ENCODE results near the gene PLPPR1.
"Not testable (repeated sequence)": the region's sequence is repeated elsewhere in the genome, so short reads cannot be mapped to it uniquely, and the experiment has no call there.

The PLPPR1 gene

DNA sequence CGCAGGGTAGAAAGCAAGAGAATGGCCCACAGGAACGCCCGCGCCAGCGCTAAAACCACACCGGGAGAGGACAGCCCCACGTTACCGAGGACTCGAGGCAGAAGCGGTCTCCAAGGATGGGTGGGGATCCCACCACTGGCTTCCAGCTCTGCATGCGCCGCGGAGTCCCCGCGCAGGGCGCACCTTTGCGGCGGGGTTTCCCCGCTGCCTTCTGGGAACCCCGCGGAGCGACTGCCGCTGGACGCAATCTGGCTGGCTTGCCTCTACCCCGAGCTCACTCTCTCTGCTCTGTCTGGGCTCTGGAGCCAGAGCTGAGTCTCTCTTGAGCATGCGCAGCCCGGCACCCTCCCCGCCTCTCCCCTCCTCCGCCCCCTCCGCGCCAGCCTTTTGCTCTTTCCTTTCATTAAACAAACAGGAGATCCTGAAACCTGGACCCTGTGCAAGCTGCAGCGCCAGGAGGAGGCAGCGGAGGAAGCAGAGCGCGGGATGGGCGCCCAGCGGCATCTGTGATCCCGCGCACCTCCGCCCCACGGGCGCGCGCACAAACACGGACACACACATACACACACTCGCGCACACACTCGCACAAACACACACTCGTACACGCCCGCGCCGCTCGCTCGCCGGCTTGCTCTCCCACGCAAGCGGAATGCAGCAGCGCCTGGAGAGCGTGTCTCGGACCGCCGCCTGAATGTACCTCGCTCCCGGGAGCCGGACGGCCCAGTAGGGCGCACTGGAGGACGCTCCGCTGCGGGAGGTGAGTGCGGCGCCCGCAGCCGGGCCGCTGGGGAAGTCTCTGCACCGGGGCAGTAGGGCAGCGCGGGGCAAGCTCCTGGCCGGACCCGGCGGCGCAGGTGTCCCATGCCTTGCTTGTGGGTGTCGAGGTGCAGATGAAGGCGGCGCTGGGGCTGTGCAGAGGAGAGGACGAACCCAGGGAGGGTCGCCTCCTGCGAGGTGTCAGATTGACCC is at the start of gene PLPPR1:
Gene PLPPR1 (plus strand): TSS at position 382 of the 969 bp plus-strand sequence.
- DNase-seq = peak; percentile 78

DNA sequence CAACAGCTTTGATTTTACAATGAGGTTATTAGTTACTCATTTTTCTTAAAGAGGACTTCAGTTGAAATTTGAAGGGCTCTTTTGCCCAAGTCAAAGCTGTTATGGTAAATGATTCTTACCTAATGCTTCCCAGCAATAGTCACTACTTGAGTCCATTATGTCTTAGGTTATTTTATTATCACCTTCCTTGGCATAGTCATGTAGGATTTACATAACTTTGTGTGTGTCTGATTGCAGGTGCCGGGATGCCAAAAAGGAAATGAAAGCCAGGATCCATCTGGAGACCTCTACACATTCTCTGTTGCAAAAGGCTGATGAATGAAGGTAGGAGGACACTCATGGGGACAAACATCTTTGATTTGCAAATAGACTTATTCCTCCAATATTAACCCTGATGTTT is 38.8 kb upstream of the PLPPR1 start:
- DNase-seq = no peak

DNA sequence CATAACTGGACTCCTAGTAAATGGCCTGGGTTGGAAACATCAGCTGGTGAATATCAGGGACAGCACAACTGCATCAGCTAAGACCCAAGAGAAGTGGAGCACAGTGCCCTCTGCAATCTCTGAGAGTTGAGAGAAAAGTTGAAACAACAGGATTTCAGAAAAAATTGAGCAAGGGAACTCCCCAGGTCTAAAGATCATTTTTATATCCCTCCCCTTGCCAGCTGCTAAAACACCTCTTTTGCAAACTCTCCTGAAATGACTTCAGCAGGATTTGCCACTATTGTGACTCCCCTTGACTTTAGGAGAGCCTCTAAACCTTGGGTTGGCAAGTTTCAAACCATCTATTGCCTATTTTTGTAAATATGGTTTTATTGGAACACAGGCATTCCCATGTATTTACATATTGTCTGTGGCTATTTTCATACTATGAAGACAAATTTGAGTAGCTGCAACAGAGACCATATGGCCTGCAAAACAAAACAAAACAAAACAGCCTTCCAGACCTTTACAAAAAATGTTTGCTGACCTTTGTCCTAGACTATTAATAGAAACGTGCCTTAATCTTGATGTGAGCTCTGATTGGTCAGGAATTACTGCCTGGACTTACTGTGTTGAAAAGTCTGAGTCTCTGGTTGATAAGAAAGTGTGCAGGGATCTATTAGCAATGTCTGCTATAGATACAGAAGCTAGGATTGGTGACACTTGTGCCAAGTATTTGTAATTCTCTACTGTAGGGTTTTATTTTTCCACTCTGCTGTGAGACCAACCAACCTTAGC is 37.7 kb upstream of the PLPPR1 start:
- DNase-seq = no peak

DNA sequence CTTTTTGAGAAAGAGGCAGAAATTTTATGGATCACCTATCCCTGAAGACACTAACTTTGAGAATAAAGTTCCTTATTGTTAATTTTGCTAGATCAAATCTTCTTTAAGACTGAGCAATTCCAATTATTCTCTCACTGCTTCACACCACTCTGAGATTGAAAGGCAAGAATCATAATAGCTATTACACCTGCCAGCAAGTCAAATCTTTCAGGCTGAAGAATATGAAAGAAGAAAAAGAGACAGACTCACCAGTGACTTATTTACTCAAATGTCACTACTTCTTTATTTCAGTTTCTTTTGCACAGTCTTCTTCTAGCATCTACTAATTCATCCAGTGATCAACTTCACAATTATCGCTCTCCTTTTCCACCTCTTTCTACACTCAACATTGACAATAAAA is 35.9 kb upstream of the PLPPR1 start:
- no peak for DNase-seq

DNA sequence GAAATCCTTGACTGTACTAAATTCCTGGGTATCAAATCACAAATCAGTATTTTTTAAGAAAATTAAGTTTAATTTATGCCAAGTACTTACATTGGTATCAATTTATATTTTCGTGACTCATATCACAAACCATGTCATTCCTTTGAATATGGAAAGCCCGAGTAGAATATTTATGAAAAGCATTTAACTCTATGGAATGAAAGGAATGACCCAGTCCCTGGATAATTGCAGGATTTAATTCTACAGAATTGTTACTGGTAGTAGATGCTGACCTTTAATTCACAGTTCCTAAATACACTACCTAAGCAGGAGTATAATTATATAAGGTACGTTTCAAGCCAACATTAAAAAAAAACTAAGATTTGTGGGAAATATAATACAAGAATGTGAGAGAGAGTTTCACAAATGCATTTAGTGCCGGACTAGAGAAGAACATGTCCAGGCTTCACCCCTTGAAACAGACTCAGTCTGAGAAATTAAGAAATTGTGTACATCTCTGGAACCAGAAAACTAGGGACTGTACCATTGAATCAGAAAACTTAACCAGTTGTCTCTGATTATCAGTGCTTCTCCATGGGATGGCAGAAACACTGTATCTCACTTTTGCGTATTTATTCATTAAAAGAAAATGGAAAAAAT is 28.5 kb upstream of the PLPPR1 start:
- DNase-seq = no peak

DNA sequence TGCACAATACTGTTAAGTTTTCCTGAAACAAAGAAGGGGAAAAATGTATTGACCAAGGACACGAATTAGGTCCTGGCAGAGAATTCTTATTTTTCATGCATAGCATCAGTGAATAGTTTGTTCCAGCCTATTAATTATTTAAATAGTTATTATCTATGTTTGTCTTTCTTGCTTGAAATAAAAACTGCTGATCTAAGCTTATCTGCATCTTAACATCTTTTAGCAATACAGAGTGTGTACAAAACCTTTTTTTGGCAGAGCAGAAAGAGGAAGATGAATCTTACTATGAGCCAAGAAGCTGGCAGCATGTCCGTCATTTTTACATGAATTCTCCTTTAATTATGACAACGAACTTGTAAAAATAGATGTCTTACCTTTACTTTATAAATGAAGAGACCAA is 23.3 kb upstream of the PLPPR1 start:
- no peak for DNase-seq

DNA sequence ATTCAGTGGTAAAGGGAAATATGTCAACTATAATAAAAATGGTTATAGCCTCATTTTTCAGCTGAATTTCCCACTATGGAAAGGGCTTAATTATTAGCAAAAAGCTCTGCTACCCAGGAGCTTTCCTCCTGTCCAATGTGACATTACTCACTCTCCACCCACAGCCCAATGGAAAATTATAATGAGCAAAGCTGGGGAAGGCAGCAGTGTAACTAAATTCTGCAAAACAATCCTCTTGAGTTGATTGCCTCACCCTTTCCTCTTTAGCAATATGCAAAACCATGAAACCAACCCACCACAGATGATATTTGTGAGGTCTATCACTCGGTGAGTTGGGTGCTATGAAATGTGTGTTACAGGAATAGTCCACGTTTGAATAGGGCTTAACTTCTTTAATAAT is 14.0 kb upstream of the PLPPR1 start:
- no peak for DNase-seq

DNA sequence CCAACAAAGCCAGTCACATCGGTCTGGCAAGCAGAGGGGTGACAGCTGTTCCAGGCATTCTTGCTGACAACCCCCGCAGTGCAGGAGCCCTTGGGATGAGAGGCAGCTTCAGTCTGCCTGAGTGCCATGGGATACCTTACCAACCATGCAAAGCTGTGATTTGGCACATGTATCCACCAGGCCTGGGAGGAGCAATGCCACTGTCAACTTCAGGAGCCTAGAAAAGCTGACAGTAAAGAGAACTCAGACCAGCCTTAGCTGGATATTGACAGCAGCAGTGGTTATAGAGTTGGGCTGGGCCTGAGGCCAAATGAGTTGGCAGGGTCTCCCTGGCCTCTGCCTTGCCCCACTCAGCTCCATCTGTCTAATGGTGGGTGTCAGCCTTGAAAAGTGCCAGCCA is 10.1 kb upstream of the PLPPR1 start:
- peak; percentile 88 for DNase-seq

DNA sequence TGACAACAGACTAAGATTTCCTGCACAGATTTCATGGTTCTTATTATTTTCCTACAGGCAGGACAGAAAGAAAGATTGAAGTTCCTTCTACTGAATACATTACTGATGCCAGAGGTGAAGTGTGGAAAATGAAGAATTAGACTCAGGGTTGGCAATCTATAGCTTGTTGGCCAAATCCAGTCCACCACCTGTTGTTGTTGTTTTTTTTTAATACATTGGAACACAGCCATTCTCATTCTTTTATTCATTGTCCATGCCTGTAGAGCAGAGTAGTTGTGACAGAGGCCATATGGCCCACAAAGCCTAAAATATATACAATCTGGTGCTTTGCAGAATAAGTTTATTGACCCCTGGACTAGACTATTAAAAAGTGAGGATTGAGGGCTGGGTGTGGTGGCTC is 5.8 kb upstream of the PLPPR1 start:
- peak; percentile 64 for DNase-seq

DNA sequence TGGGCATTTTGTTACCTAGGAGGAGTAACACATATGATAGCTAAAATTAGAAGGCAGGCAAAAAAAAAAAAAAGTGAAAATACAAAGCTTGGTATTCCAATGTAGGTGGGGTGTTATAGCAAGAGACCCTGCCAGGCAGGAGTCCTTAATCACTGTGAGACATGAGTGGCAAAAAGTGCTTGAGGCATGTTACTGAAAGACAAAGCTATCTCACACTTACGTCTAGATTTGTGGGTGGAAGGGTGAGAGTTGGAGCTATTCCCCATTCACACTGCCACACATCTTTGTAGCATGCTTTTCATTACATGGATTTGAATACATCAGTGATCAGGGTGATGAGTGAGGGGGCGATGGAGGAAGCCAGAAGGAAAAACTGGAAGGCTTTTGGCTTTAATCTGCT is 2.6 kb upstream of the PLPPR1 start:
- DNase-seq = no peak

DNA sequence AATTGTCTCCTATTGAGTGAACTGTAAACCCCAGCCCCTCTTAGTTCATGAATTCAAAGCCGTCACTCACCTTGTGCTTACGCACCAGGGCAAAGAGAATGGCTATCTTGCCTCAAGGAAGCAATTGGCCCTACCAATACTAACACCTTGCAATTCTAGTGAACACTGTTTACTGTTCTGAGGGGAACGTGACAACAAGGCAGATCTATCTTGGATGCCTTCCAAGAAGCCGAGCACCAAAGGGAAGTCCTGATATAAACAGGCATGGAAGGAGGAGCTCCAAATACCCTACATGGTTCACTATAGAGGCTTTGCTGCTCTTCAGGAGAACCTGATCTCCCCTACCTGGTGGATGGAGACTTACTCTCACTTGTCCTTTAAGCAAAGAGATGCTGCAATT is 1.7 kb upstream of the PLPPR1 start:
- DNase-seq = peak; percentile 58

DNA sequence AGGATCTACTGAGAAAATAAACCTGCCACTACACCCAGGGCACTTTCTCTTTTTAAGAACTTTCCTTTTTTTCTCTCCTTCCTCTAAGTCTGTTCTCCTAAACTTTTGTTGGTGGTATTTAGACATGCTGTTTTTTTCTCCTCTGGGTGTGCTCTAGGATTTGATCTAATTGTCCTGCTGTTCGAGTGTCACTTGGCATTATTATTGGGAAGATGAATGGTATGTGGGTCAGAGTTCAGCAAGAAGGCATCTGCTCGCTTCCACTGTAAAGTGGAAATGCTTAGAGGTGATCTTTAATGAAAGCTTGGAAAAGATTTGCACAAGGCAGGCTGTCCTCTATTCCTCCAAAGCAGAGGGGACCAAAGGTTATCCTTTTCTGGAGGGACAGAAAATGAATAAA is 1.3 kb upstream of the PLPPR1 start:
- DNase-seq = no peak

DNA sequence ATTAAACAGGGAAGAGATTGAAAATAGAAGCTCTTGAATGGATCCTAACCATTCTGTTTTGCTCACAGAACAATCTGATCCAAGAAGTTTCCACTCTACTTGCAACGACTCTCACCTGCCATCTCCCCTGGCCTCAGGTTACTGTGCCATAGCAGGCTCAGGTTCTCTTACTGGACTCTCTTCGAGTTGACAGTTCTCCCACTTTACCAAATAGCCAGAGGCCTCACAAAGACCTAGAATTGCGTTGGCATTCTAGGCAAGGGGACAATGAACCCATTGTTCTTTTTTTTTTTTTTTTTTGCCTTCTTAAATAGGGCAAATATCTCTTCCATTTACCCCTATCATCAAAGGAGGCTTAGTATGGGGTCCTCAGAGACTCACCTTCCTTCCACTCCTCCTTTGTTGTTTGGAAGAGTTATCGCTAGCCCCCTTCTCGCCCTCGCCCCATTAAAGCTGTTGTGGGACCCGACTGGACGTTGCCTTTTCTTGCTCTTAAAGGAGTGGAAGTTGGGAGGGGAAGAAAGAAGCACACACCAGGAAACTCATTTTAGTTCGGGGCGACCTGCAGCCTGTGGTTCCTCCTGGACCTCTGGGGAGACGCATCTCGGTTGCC is 688 bp upstream of the PLPPR1 start:
- no peak for DNase-seq

DNA sequence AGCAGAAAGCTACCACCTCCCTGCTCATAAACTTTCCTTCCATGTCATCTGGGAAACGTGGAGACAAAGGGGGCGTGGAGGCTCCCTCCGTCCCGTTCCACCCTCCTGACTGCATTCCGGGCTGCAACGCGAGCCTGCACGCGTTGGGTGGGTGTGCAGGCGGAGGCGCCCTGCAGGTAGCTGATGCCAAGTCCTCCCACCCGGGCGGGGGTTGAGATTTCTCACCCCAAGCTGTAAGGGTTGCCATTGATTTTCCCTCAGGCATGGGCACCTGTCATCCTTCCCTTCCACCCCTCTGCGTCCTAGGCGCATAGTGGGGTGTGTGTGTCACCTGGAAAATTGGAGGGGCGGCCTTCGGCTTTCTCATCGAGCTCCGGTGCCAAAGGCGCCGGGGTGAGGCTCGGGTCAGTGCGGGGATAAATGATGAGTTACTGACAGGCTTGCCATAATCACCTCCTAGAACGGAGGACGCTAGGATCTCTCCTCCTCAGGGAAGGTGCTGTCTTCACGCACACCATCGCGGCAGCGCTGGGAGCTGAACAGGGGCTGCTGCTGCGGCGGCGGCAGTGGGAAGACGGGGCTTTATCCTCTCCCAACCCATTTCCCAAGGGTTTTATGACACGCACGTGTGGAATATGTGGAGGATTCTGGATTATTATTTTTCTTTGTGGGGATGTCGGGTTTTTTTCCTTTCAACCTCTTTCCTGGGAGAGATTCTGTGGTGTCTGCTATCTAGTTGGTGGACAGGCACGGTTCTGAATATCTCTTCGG is 973 bp downstream of the PLPPR1 start:
- DNase-seq = no peak

DNA sequence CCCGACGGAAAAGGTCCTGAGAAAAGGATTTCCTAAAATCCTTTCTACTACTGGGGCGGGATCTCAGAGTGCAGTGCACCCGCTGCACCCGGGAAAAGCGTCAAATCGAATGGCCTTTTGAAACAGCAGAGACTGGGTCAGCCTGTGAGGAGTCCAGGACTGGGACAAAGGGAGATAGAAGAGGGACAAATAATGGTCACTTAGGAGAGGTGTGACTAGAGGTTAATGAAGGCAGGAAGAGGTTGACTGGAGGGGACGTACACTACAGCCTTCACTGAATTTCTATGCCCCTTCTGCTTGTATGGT is 1.5 kb downstream of the PLPPR1 start:
- DNase-seq = no peak

DNA sequence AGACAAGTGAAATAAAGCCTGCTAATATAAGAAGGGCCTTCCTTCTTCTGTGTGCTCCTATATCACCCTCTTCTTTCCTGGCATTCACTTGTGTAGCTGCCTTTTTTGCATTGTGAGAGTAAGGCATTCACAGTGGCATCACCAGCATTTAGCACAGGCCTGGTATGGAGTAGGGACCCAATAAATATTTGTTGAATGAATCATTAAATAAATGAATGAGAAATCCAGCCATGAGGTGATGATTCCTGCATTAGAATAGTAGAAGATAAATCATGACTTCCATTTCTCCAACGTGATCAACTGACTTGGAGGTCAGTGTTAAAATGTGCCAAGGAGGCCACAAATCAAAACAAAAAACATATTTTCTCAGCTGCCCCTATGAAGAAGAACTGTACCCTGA is 3.9 kb downstream of the PLPPR1 start:
- no peak for DNase-seq

DNA sequence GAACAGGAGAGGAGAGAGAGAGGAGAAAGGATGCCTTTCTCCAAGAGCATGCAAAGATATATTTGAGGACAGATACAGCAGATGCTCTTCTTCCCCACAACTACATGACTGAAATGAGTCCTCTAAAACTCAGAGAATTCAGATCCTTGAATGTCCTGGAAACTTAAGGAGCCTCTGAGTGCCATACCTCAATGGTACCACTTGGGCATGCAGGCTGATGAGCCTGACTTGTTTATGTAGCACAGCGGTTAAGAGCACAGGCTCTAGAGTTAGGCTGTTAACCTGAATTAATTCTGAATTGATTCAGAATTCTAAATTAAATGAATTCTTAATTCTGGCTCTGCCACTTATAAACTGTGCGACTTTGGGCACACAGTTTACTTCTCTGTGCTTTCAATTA is 5.7 kb downstream of the PLPPR1 start:
- no peak for DNase-seq

DNA sequence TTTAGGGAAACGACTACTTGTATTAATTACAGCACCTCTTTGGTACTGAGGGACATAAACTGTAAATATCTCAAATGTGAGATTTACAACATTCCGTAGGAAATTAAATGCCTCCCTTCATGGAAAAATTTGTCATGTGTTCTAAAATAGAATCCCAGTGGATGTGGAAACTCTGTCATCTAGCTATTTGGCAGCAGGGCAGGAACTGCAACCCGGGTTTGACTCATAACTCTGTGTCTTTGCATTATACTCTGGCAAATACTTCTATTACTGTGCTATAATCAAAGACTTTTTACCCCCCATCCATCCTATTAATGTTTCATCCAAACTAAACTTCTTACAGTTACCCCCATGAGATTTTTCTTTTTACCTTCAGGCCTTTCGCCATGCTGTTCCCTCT is 6.6 kb downstream of the PLPPR1 start:
- DNase-seq = no peak

DNA sequence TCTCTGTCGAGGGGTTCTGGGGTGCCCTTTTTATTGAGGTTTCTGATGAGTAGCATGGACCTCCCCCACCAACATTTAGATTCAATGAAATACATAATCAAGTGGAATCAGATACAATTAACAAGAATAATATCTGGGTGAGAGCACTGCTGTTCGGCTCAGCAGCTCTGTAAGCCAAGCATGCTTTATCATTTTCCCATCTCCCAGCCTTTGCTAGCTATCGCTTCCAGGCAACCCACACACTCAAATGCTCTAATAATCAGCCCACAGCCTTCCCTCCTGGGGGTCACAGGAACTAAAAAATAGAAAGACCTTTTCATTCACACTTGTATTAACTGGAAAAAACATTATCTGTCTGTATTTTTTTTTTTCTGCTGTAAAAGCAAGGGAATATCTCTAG is 8.9 kb downstream of the PLPPR1 start:
- DNase-seq = no peak

DNA sequence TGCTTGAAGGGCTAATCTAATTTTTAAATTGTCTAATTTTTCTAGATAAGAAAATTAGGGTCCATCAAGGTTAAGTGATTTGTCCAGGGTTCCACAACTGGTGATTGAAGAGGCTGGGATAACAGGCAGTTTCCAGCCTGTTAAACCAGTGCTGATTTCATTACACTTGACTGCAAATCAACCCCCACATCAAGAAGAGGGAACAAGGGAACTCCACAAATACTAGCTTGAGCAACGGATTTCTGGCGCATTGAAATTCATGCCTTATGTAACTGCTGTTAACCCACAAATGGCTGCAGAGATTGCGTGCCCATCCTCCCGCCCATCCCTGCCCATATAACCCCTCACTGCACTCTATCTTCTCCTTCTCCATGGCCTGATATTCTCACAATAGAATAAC is 10.0 kb downstream of the PLPPR1 start:
- DNase-seq = no peak

DNA sequence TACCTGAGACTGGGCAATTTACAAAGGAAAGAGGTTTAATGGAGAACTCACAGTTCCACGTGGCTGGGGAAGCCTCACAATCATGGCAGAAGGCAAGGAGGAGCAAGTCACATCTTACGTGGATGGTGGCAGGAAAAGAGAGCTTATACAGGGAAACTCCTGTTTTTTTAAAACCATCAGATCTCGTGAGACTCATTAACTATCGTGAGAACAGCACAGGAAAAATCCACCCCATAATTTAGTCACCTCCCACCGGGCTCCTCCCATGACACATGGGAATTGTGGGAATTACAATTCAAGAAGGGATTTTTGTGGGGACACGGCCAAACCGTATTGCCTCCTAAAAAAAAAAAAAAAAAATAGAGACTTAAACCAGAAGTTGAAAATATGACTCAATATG is 11.1 kb downstream of the PLPPR1 start:
- not testable (repeated sequence) for DNase-seq

DNA sequence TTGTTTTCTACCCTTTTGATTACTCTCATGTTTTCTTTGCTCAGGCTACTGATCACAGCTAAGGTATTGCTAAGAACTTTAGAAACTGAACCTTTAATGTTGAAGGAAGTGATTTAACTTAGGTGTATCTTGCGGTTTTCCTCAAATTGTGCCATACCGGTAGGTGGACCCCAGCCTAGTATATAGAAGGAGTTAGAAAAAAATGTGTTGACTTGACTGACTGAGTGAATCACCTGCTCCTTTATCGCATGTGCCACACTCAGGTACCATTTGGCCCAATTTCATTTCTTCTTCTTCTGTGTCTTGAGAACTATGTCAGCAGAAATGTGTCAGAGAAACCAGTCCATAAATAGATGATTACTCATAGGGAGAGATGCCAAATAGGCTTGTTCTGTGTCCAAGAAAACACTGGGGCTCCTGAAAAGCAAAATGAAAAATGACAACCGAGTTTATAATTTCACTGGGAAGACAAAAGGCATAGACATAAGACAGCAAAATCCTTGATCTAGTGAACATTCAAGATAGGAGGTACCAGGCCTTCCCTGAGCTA is 19.4 kb downstream of the PLPPR1 start:
- DNase-seq = no peak
